Mesenchymal stem cell (in vitro differentiated cells and primary cell): Measurements from ENCODE around the gene PSMG3.

Source experiments
- DNase-seq: peaks from one replicate; pipeline ENCODE4 v3.0.0-alpha.2; 2013
- H2AFZ ChIP-seq: one replicate; pipeline ENCODE4 v1.6.1; 2013; ENCODE audit warnings: low read depth, mild to moderate bottlenecking, control low read depth, inconsistent platforms, low read length, moderate library complexity
- H2AK5ac ChIP-seq: 2 replicates; pipeline ENCODE4 v1.6.1; 2013; ENCODE audit warnings: low read length, moderate library complexity, mild to moderate bottlenecking, inconsistent platforms; ENCODE audit not compliant: severe bottlenecking
- H2BK120ac ChIP-seq: one replicate; pipeline ENCODE4 v1.6.1; 2013; ENCODE audit warnings: low read depth, mild to moderate bottlenecking, inconsistent platforms, low read length, moderate library complexity
- H2BK12ac ChIP-seq, 2 experiments: one replicate each; pipeline ENCODE4 v1.6.1; 2013; ENCODE audit warnings: inconsistent platforms in 2 of 2, low read length in 2 of 2, mild to moderate bottlenecking in 2 of 2, moderate library complexity in 2 of 2, control low read depth in 1 of 2
- H2BK15ac ChIP-seq: one replicate; pipeline ENCODE4 v1.6.1; 2013; ENCODE audit warnings: mild to moderate bottlenecking, low read depth, inconsistent platforms; ENCODE audit not compliant: poor library complexity, severe bottlenecking
- H2BK5ac ChIP-seq: 2 replicates; pipeline ENCODE4 v1.6.1; 2013; ENCODE audit warnings: low read depth, mild to moderate bottlenecking, low read length, control low read depth, inconsistent platforms; ENCODE audit not compliant: poor library complexity, severe bottlenecking
- H3K14ac ChIP-seq, 2 experiments: one replicate each; pipeline ENCODE4 v1.6.1; 2013; ENCODE audit warnings: inconsistent platforms in 2 of 2, low read length in 2 of 2, control low read depth in 1 of 2, mild to moderate bottlenecking in 1 of 2, moderate library complexity in 1 of 2
- H3K18ac ChIP-seq, 2 experiments: one replicate each; pipeline ENCODE4 v1.6.1; 2013; ENCODE audit warnings: inconsistent platforms in 2 of 2, low read length in 2 of 2, control low read depth in 1 of 2, low read depth in 1 of 2, mild to moderate bottlenecking in 1 of 2
- H3K23ac ChIP-seq, 2 experiments: one replicate each; pipeline ENCODE4 v1.6.1; 2013; ENCODE audit warnings: inconsistent platforms in 2 of 2, low read length in 2 of 2, mild to moderate bottlenecking in 2 of 2, moderate library complexity in 2 of 2, control low read depth in 1 of 2
- H3K27ac ChIP-seq: 2 replicates; pipeline ENCODE4 v1.5.1; 2013; ENCODE audit warnings: mild to moderate bottlenecking, moderate library complexity, low read length, control low read depth, inconsistent platforms; ENCODE audit not compliant: poor library complexity, severe bottlenecking
- H3K27me3 ChIP-seq, 2 experiments: 2 replicates each; pipeline versions ENCODE4 v1.6.1 to v1.7.0; 2013; ENCODE audit warnings: low read length in 2 of 2, mild to moderate bottlenecking in 2 of 2, moderate library complexity in 2 of 2, control low read depth in 1 of 2, inconsistent platforms in 1 of 2; ENCODE audit not compliant: control insufficient read depth in 1 of 2, insufficient read depth in 1 of 2
- H3K36me3 ChIP-seq, 2 experiments: 2 replicates each; pipeline versions ENCODE4 v1.6.1 to v1.7.0; 2013; ENCODE audit warnings: low read length in 2 of 2, control low read depth in 1 of 2, inconsistent platforms in 1 of 2, low read depth in 1 of 2, mild to moderate bottlenecking in 1 of 2; ENCODE audit not compliant: insufficient read depth in 2 of 2, control insufficient read depth in 1 of 2
- H3K4ac ChIP-seq, 2 experiments: one replicate each; pipeline ENCODE4 v1.6.1; 2013; ENCODE audit warnings: inconsistent platforms in 2 of 2, low read length in 2 of 2, mild to moderate bottlenecking in 2 of 2, moderate library complexity in 2 of 2, control low read depth in 1 of 2, low read depth in 1 of 2
- H3K4me1 ChIP-seq: 2 replicates; pipeline ENCODE4 v1.6.1; 2013; ENCODE audit warnings: low read depth, low read length, control low read depth; ENCODE audit not compliant: control insufficient read depth, insufficient read depth
- H3K4me2 ChIP-seq: 2 replicates; pipeline ENCODE4 v1.6.1; 2013; ENCODE audit warnings: low read length, mild to moderate bottlenecking, inconsistent platforms; ENCODE audit not compliant: poor library complexity, severe bottlenecking
- H3K4me3 ChIP-seq, 2 experiments: 2 replicates each; pipeline versions ENCODE4 v1.5.1 to v1.7.0; 2013; ENCODE audit warnings: low read length in 2 of 2, mild to moderate bottlenecking in 2 of 2, control low read depth in 1 of 2, low read depth in 1 of 2; ENCODE audit not compliant: insufficient read depth in 1 of 2
- H3K79me1 ChIP-seq: replicated peaks from 2 replicates; pipeline ENCODE4 v1.6.1; 2013; ENCODE audit warnings: mild to moderate bottlenecking, control low read depth, low read length, inconsistent platforms; ENCODE audit not compliant: poor library complexity, severe bottlenecking
- H3K9ac ChIP-seq: 2 replicates; pipeline ENCODE4 v1.7.0; 2013; ENCODE audit warnings: mild to moderate bottlenecking, low read length, moderate library complexity
- H3K9me3 ChIP-seq: 2 replicates; pipeline ENCODE4 v1.7.0; 2013; ENCODE audit warnings: mild to moderate bottlenecking, low read length; ENCODE audit not compliant: control insufficient read depth
- H4K8ac ChIP-seq: one replicate; pipeline ENCODE4 v1.6.1; 2013; ENCODE audit warnings: inconsistent platforms, mild to moderate bottlenecking, low read length, moderate library complexity
- H4K91ac ChIP-seq: one replicate; pipeline ENCODE4 v1.6.1; 2013; ENCODE audit warnings: mild to moderate bottlenecking, low read length, inconsistent platforms
- WGBS: methylation state at CpG from one replicate; pipeline ENCODE4 v1.1.7; 2013; ENCODE audit warnings: mixed read lengths; 5-methylcytosine and 5-hydroxymethylcytosine counted together

PSMG3 gene

GRCh38 chr7:1603346-1604225, 33.8 kb upstream of the PSMG3 start:
- Histone ChIP-seq H3K4me3 (no peak overlapping the region), H3K9me3 (no peaks in the 10 kb centered on the region), H4K91ac (no peak overlapping the region), H3K36me3 (no peaks in the 10 kb centered on the region), H3K4ac (no peak overlapping the region), H3K14ac (no peak overlapping the region), H3K4me1 (no peaks in the 10 kb centered on the region), H3K27me3 (peaks cover 39 to 87% of the 10 kb centered on the region in 2 experiments), H2AFZ (no peak overlapping the region), H3K27ac (no peak overlapping the region), H3K4me2 (no peak overlapping the region), H2AK5ac (no peak overlapping the region), H4K8ac (no peak overlapping the region), H3K79me1 (no peaks in the 10 kb centered on the region), H3K9ac (no peak overlapping the region), H3K18ac (no peak overlapping the region), H2BK120ac (no peak overlapping the region), H3K23ac (no peak overlapping the region), H2BK5ac (no peak overlapping the region), H2BK12ac (no peak overlapping the region), H2BK15ac (no peak overlapping the region)
- DNase-seq = no peak
- 86% methylated on average over 41 of the region's 41 CpGs for WGBS

- H3K27me3 ChIP-seq = peaks cover 47 to 88% of the 10 kb centered on the region in 2 experiments
- H3K9ac ChIP-seq = no peak overlapping the region
- H4K8ac ChIP-seq = no peak overlapping the region
- H2BK120ac ChIP-seq = no peak overlapping the region
- H3K27ac ChIP-seq = no peak overlapping the region
- H2BK12ac ChIP-seq = no peak overlapping the region
- H3K18ac ChIP-seq = no peak overlapping the region
- H2BK15ac ChIP-seq = no peak overlapping the region
- H3K9me3 ChIP-seq = no peaks in the 10 kb centered on the region
- 85% methylated on average over 14 of the region's 15 CpGs for WGBS
- no peaks in the 10 kb centered on the region for H3K36me3 ChIP-seq
- no peaks in the 10 kb centered on the region for H3K4me1 ChIP-seq
- no peak overlapping the region for H2AK5ac ChIP-seq
- H4K91ac ChIP-seq = no peak overlapping the region
- no peak overlapping the region for H2BK5ac ChIP-seq
- H3K14ac ChIP-seq = no peak overlapping the region
- no peaks in the 10 kb centered on the region for H3K79me1 ChIP-seq
- no peak overlapping the region for H2AFZ ChIP-seq
- H3K4me3 ChIP-seq = no peak overlapping the region
- no peak for DNase-seq
- no peak overlapping the region for H3K23ac ChIP-seq
- no peak overlapping the region for H3K4me2 ChIP-seq
- H3K4ac ChIP-seq = no peak overlapping the region
These were observed 32.6 kb upstream of the PSMG3 start for GRCh38 chr7:1602386-1602785.

DNA sequence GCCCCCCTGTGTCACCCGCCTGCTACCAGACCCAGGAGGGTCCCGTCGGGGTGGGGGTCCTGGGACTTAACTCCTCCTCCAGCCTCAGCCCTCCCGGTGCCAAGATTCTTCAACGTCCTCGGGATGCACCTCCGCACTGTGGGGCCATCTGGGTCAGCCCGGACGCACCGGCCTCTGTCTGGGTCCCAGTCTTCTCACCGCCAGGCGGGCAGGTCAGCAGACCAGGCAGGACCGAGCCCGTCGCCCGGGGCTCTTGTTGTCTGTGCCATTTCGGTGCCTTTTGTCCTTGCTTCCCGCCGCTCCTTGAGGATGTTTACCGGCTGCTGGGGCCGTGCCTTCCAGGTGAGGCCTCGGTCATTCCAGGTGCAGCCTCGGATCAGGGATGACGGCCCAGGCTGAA, 32.1 kb upstream of the PSMG3 start:
- no peaks in the 10 kb centered on the region for H3K36me3 ChIP-seq
- H3K4me3 ChIP-seq = no peak overlapping the region
- no peak overlapping the region for H2BK15ac ChIP-seq
- H3K4ac ChIP-seq = no peak overlapping the region
- no peak overlapping the region for H4K8ac ChIP-seq
- no peak overlapping the region for H2BK12ac ChIP-seq
- no peak overlapping the region for H3K23ac ChIP-seq
- no peak overlapping the region for H4K91ac ChIP-seq
- H2BK120ac ChIP-seq = no peak overlapping the region
- H2BK5ac ChIP-seq = no peak overlapping the region
- H3K4me1 ChIP-seq = no peaks in the 10 kb centered on the region
- H3K18ac ChIP-seq = no peak overlapping the region
- H3K27me3 ChIP-seq = peaks cover 48 to 88% of the 10 kb centered on the region in 2 experiments
- H3K4me2 ChIP-seq = no peak overlapping the region
- no peak for DNase-seq
- no peak overlapping the region for H3K9ac ChIP-seq
- H2AFZ ChIP-seq = no peak overlapping the region
- H3K9me3 ChIP-seq = no peaks in the 10 kb centered on the region
- WGBS = 90% methylated on average over 24 of the region's 24 CpGs
- no peaks in the 10 kb centered on the region for H3K79me1 ChIP-seq
- no peak overlapping the region for H3K14ac ChIP-seq
- H3K27ac ChIP-seq = no peak overlapping the region
- no peak overlapping the region for H2AK5ac ChIP-seq

DNA sequence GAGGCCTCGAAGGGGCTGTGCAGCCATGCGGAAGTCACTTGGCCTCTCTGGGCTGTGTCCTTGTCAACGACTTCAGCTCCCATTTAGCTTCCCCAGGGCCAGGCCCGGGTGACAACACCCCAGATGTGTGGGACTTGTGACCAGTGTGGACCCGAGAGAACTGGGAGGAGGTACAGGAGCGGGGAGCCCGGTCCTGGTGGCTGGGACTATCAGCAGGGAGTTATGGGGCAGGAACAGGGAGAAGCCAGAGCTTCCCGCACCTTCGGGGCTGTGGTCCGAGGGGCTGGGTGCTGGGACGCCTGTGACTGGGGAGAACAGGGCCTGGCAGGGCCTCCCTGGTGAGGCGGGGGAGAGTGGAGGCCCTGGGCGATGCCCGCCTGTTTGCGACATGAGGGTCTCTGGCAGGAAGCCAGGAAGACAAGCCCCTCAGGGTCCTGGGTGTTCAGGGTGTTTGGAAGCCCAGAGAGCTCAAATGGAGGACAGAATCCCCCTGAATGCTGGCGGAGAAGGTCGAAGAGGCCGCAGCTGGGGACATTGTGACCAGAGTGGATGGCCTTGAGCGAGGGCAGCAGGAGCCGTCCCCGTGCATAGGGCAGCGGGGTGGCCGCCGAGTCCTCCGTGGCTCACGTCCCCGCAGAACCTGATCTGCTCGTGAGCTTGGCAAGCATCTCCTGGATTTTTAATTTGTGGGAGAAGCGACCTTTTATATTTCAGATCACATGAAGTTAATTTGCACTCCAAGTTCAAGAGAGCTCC, 30.0 kb upstream of the PSMG3 start:
- Histone ChIP-seq H3K9ac (no peak overlapping the region), H2AFZ (no peak overlapping the region), H3K27ac (no peak overlapping the region), H3K14ac (no peak overlapping the region), H3K79me1 (no peaks in the 10 kb centered on the region), H2BK15ac (no peak overlapping the region), H2BK12ac (no peak overlapping the region), H2BK5ac (no peak overlapping the region), H4K91ac (no peak overlapping the region), H3K4me1 (no peaks in the 10 kb centered on the region), H2BK120ac (no peak overlapping the region), H3K27me3 (peaks cover 59 to 94% of the 10 kb centered on the region in 2 experiments), H3K23ac (no peak overlapping the region), H3K4me3 (no peak overlapping the region), H3K36me3 (no peaks in the 10 kb centered on the region), H3K4me2 (no peak overlapping the region), H3K4ac (no peak overlapping the region), H4K8ac (no peak overlapping the region), H3K18ac (no peak overlapping the region), H3K9me3 (peaks cover 3% of the 10 kb centered on the region), H2AK5ac (no peak overlapping the region)
- DNase-seq = no peak
- 92% methylated on average over 29 of the region's 29 CpGs for WGBS
